NCI-H187 (cell line): Measurements from ENCODE around the gene SNX33.
A peak's percentile ranks its signal among the peaks of the same experiment; 100 is the strongest.
"Not testable (repeated sequence)": the region's sequence is repeated elsewhere in the genome, so short reads cannot be mapped to it uniquely, and the experiment has no call there.

Source experiments
- DNase-seq, 2 experiments: peaks; one replicate each; lab custom pipeline; 2025; lab: John Stamatoyannopoulos, UW

The SNX33 gene, protein sequence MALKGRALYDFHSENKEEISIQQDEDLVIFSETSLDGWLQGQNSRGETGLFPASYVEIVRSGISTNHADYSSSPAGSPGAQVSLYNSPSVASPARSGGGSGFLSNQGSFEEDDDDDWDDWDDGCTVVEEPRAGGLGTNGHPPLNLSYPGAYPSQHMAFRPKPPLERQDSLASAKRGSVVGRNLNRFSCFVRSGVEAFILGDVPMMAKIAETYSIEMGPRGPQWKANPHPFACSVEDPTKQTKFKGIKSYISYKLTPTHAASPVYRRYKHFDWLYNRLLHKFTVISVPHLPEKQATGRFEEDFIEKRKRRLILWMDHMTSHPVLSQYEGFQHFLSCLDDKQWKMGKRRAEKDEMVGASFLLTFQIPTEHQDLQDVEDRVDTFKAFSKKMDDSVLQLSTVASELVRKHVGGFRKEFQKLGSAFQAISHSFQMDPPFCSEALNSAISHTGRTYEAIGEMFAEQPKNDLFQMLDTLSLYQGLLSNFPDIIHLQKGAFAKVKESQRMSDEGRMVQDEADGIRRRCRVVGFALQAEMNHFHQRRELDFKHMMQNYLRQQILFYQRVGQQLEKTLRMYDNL

DNA sequence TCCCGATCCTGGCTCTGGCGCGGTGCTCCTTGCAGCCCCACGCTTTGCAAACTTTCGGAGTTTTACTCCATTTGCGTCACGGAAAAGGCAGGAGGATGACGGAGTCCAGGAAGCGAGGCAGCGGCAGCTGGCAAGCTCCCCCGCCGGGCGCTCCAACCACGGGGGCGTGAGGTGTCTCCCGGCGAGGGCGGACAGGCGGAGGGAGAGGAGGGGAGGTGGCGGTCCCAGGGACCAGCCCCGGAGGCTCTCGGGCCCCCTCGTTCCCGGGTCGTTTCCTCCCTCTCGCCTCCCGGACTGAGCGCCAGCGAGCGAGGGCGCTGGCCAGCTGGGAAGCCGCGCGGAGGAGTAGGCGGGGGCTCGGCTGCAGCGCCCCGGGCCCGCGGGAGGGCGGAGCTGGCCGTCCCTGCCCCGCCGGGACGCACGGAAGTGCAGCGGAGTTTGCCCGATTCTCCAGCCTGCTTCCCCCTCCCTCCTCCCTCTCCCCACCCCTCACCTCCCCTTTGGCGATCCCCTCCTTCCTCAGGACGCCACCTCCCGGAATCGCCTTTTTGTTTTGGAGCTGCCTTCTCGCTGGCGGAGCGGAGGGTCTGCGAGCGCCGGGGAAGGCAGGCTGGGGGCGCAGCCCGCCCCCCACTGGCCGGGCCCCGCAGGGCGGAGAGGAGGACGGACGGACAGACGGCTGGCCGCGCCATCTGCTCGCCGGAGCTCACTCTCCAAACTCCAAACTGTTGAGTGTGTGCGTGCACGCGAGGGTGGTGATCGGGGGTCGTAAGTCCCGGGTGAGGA, at the start of gene SNX33:
Gene SNX33, plus strand, starts transcription at position 543 of the 786 bp plus-strand sequence. CDS start 1,191 bp downstream, outside the sequence.
- DNase-seq = no peak

- DNase-seq = no peak
Measured at GRCh38 chr15:75598361-75598760, 49.4 kb upstream of the SNX33 start.

GRCh38 chr15:75599401-75599800, 48.3 kb upstream of the SNX33 start:
- DNase-seq = no peak

DNA sequence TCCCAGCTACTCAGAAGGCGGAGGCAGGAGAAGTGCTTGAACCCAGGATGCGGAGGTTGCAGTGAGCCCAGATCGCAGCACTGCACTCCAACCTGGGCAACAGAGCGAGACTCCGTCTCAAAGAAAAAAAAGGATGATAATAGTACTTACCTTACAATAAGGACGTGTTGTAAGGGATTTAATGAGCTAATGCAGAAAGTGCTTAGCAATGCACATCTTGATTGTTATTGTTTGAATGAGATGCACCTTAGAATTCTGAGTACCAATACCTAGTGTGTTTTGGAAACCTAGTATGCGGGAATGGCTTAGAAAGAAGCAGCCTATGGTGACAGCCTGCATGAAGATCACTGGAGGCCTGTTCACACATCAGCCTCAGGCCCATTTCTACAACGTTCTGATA, 41.7 kb upstream of the SNX33 start:
- no peak for DNase-seq

GRCh38 chr15:75606711-75607699, 40.7 kb upstream of the SNX33 start:
- no peak for DNase-seq

- DNase-seq = no peak
Measured at GRCh38 chr15:75616766-75617165, 30.9 kb upstream of the SNX33 start.

DNA sequence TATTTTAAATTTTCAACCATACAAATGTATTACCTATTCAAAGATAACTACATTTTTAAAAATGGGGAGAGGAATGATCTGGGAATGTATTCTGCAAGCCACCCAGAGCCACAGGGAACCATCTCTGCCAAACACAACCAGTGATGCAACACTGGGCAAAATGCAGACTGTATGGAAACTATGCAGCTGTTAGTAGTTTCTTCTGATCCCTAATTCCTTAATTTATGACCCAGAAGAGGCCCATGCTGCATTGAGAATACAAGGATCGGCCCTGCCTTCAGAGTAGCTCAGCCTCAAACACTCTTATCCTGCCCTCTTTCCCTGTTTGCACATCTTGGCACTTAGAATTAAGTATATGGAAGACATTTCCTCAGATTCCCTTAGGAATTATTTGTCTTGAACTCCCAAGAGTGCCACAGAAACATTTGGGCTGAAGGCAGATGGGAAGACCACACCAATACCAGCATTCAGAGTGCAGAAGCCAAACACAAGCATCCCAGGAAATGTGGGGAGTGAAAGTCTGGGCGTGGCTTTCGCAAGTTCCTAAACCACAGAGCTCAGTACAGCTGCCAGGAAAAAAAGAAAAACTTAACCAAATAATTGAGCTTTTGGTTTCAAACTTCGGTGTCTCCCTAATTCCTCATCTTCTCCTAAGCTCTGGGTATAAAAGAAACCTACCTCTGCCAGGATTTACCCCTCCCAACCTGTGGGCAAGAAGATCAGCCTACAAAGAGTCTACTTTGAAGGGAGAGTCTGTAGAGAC, 27.5 kb upstream of the SNX33 start:
- no peak for DNase-seq

DNA sequence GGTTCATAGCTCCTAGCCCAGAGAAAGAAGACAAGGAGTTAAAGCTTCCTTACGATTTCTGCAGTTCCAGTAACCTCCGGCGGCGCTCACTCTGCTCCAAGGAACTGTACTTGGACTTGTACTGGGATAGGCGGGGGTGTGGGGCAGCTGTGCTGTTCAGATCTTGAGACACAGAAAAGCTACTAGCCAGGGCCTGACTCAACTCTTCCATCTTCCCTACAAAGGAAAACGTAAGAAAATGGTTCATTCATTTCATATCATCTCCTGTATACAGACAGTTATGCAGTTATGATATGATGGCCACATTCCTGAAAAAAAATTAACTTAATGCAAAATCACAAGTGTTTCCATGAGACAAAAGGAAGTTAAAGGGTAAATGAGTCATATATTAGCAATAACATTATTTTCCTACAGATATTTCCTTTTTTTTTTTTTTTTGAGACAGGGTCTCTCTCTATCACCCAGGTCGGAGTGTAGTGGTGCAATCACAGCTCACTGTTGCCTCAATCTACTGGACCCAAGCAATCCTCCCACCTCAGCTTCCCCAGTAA, 26.8 kb upstream of the SNX33 start:
- no peak for DNase-seq

- DNase-seq = no peak
Measured at GRCh38 chr15:75622505-75622904, 25.2 kb upstream of the SNX33 start.

DNA sequence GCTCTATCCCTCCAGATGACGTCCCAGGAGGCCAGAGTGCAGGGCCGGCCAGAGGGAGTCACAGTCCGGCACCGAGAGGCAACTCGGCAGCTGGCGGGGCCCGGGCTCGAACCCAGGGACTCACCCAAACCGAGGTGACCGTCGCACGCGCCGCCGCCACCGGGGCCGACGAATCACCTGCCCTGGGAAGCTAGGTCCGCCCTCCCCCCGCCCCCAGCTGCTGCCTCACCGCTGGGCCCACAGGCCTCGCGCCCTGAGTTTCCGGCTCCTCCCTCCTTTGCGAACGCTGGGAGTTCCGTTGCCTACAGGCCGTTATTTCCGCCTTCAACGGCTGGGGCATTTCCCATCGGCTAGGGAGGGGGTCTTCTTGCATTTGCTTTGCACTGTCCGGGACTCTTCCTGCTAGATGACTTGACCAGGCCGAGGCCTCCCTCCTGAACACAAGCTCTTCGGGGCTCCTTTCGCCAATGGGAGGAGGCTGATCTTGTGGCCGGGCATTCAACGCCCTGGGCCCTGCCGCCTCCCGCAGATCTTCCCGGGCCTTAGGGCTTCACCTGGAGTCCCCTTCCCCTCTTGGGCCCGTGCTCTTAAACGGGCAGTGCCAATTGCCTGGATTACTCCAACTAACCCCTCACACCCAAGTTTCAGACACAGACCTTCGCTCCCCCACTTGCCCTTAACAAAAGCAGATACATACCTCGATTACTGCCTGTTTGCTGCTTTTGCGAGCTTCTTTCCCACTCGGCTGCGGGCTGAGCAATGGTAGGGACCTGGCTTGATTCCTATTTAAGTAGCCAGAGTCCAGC, 22.0 kb upstream of the SNX33 start, which contains the start of gene SNUPN:
Gene SNUPN, minus strand, starts transcription at position 184 of the 806 bp plus-strand sequence. CDS start 4,674 bp downstream, outside the sequence.
- DNase-seq = peak; percentile 38 to 81

DNA sequence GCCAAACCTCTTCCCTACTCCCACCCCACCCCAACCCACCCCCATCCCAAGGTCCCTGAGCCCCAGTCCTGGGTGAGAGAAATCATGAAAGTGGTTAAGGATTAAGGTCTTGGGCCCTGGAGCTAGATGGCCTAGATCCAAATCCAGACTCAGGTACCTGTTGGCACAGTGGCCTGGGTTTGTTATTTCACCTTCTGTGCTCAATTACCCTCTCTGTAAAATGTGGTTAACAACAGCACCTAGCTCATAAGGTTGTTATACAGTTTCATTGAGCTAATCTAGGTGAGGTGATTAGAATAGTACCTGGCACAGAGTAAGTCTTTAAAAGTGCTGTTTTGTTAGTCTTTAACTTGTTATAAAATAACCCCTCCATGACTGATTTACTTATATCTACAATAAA, 15.8 kb upstream of the SNX33 start:
- no peak for DNase-seq

GRCh38 chr15:75633922-75634321, 13.8 kb upstream of the SNX33 start:
- not testable (repeated sequence) for DNase-seq

- DNase-seq = no peak
Measured at GRCh38 chr15:75636026-75636425, 11.7 kb upstream of the SNX33 start.

DNA sequence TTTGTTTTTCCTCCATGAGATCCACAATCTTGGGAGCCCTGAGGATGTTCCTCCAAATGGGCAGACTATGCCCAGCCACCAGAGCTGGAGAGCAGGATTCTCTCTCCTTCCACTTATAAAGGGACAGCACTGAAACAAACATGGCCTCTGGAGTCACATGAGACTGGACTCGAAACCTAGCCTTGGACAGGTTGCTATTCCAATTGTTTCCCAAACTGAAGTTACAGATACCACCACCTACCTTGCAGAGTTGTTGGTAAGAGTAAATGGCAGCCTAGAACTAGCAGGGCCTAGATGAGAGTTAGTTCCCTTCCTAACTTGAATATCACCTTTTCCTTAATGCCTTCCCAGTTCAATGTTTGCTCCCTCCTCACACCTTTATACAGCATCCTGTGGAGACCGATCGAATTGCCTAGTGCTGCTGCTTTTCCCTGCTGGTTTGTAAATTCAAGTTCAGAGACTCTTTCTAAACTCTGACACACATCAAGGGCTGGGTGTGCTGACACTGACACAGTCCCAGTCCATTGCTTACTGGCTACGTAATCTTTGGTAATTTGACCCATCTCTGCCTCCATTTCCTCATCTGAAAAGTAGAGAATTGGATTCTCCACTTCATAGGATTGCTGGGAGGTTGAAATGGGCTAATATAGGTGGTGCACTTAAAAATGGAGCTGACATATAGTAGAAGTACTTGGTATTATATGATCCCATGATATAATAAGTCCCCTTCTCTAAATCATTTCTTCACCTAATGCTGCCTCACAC, 10.3 kb upstream of the SNX33 start:
- DNase-seq = no peak

DNA sequence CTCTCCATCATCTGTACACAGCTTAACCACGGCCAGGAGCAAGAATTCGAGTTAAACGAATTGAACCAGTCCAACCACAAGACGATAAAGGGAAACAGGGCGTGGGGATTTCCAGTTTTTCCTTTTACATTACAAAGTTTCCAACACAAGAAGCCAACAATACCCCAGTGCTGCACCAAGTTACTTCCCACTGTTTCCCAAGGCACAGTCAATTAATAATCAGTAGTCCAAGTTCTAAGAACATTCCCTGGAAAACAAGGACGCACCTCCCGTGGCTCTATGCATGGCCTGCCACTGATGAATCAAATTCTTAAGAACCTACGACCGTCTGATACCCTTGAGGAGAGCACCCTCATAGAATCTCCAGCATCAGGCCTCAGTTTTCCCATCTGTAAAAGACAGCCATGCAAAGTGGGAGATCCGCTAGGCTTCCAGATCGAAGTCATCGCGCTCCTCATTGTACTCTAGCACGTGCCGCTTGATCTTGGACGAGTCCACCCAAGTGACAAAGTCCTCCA, 8.5 kb upstream of the SNX33 start:
- no peak for DNase-seq

DNA sequence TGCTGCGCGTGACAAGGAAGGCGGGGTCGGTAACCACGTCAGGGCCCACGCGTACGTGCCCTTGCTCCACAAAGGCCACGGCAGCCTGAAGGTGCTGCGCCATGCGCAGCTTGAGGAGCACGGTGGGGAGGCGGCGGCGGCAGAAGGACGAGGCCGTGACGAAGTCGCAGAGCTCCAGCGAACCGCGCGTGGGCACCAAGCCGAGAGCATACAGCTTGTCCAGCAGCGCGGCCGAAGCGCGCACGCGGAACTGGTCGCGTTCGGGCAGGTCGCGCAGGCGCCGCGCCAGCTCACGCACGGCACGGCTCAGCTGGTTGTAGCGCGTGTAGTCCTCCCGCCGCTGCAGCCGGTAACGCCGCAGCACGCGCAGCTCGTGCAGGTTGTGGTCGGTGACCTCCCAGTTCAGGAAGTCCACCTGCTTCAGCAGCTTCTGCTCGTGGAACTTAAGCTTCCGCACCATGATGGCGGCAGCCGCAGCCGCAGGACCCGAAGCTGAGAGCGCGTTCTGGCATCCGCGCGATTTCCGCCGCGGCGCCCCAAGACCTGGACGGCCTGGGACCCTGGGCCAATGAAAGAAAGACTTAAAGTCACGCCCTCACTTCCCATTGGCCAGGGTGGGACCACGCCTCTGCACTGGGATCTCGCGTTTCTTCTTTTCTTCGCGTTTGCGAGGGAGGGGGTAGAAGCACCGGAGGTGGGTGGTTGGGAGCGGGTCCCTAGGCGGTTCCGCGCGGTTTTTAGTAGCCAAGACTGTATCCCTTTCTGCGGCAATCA, 7.8 kb upstream of the SNX33 start, which contains the start of gene IMP3:
Gene IMP3, minus strand, starts transcription at position 516 of the 774 bp plus-strand sequence. Its CDS starts 56 bp downstream, at position 460.
- DNase-seq = peak; percentile 65 to 93

DNA sequence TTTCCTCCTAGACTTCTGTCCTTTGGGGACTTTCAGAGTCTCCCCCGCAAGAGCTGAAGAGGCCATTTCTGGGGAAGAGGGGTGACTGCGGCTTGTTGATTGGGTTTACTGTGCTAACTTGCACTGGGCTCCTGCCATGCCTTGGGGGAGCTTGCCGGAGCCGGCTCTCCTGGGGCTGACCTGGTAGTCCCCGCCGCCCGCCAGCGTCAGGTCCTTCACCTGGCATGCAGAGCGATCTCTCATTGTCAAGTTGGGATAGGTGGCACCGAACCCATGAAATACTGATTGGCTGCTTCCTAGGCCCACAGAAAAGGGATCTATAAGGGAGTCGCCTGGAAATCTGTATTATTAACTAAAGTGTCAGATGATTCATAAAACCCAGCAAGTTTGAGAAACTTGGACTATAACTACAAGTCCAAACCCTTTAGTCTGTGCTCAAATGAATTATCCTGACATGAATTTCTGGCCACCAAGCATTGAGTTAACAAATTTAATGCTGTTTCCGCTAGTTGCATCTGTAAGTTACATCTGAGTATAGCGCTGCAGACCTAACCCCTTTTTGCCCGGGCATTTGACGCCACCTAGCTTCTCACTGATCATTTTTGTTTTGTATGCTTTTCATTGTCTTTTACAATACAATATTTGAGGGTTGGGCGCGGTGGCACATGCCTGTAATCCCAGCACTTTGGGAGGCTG, 7.1 kb upstream of the SNX33 start:
- peak in 1 of 2 experiments; percentile 39 for DNase-seq
